Fibroblast of lung (primary cell): ENCODE data around the gene HNMT.

ENCODE experiments used
- CTCF ChIP-seq, 2 donors: IDR thresholded peaks in 1 of 2; conservative IDR thresholded peaks in 1 of 2; 1 replicate in 1 of 2; 2 replicates in 1 of 2; pipeline ENCODE4 v1.5.1; 2011 to 2012; ENCODE audit warnings: low read length in 2 of 2, control low read depth in 1 of 2, inconsistent platforms in 1 of 2, low read depth in 1 of 2, mild to moderate bottlenecking in 1 of 2
- EZH2 ChIP-seq: IDR thresholded peaks from 2 replicates; pipeline ENCODE4 v1.5.1; 2012; ENCODE audit warnings: low read length, control low read depth, mild to moderate bottlenecking; ENCODE audit errors: missing control alignments

GRCh38 chr2:137944714-137945113 is 19.6 kb upstream of the HNMT start:
- TF ChIP-seq CTCF (conservative IDR thresholded peaks at IDR 0.05 in 1 of 2, IDR thresholded peaks at IDR 0.05 in 1 of 2; ENCODE audit: low read depth in 1 of 2, low read length in 2 of 2) (no peak), EZH2 (no peak)
